Left ventricle myocardium inferior (tissue), 1 donor: Measurements from ENCODE around the gene ATXN1. TPM values are rescaled to one million over a fixed set of nuclear protein-coding genes. Genes with fewer than 3 reads are reported as not detected.

Experiments used
- DNase-seq: peaks from one replicate; pipeline ENCODE4 v3.0.0-alpha.2; 2020
- H3K27ac ChIP-seq: fragments of 200-600 bp; replicated peaks from 2 replicates; pipeline ENCODE4 v1.8.0; 2021
- H3K27me3 ChIP-seq: fragments of 200-600 bp; 2 replicates; pipeline ENCODE4 v1.8.0; 2021; ENCODE audit warnings: low read depth
- H3K36me3 ChIP-seq: fragments of 200-600 bp; 2 replicates; pipeline ENCODE4 v1.8.0; 2021
- H3K4me1 ChIP-seq: fragments of 200-600 bp; 2 replicates; pipeline ENCODE4 v1.8.0; 2021
- H3K4me3 ChIP-seq: fragments of 200-600 bp; 2 replicates; pipeline ENCODE4 v1.8.0; 2021; ENCODE audit warnings: mild to moderate bottlenecking, moderate library complexity
- H3K9me3 ChIP-seq: fragments of 200-600 bp; replicated peaks from 2 replicates; pipeline ENCODE4 v1.8.0; 2021
- CTCF ChIP-seq: fragments of 200-600 bp; IDR thresholded peaks from 2 replicates; pipeline ENCODE4 v1.8.0; 2021; ENCODE audit warnings: antibody characterized with exemption, mild to moderate bottlenecking, borderline replicate concordance
- intact Hi-C: fragments of 100-400 bp; cut with micrococcal nuclease; formaldehyde crosslinking; loops from one replicate; pipeline ENCODE4 v1.11.0; 2022
- total RNA-seq: library from RNA; stranded (reverse); fragmentation: NEBNext Ultra II Directional; extraction: Animal tissue kit (Norgen Biotek cat#: 25700); gene quantifications from one replicate; pipeline ENCODE4 v1.2.1, GENCODE V29; 2021
- donor health status: DM: no; HTN: yes; CAD: no; lungs with severe emphysema.

ATXN1 gene
- total RNA-seq, 1 donor from 2014 or later = 41.5 TPM

GRCh38 chr6:16721977-16722376 lies 39.3 kb downstream of the ATXN1 start:
- no peak overlapping the region for H3K4me3 ChIP-seq
- TF ChIP-seq CTCF = no peak
- no peak overlapping the region for H3K27ac ChIP-seq
- peaks cover 65% of the 10 kb centered on the region for H3K4me1 ChIP-seq
- no peak for DNase-seq
- no peaks in the 10 kb centered on the region for H3K36me3 ChIP-seq
- no peaks in the 10 kb centered on the region for H3K9me3 ChIP-seq
- intact Hi-C loops = no loop called here
- no peaks in the 10 kb centered on the region for H3K27me3 ChIP-seq

DNA sequence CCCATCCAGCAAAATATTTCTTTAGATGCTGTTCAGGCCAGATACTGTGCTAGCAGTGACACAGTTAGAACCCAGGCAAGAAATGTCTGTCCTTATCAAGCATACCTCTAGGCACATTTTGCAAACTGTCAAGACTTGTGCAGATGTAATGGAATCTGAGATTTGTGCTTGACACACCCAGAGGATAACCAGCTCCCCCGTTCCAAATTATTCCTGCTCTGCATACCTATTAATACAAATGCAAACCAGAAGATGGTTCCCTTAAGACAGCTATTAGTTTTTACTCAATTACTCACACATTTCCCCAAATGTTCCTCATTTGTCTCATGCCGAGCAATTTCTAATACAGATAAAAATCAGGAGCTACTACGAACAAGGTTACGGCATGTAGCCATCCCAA lies 40.4 kb downstream of the ATXN1 start:
- H3K36me3 ChIP-seq = no peaks in the 10 kb centered on the region
- peaks cover 55% of the 10 kb centered on the region for H3K4me1 ChIP-seq
- no peak for TF ChIP-seq CTCF
- no peak for DNase-seq
- intact Hi-C loops = no loop called here
- no peaks in the 10 kb centered on the region for H3K27me3 ChIP-seq
- H3K9me3 ChIP-seq = no peaks in the 10 kb centered on the region
- no peak overlapping the region for H3K4me3 ChIP-seq
- no peak overlapping the region for H3K27ac ChIP-seq

GRCh38 chr6:16719488-16719887 lies 41.8 kb downstream of the ATXN1 start:
- Histone ChIP-seq H3K4me3 (no peak overlapping the region), H3K4me1 (peaks cover 42% of the 10 kb centered on the region), H3K9me3 (no peaks in the 10 kb centered on the region), H3K27me3 (no peaks in the 10 kb centered on the region), H3K36me3 (no peaks in the 10 kb centered on the region), H3K27ac (no peak overlapping the region)
- DNase-seq = no peak
- no peak for TF ChIP-seq CTCF
- intact Hi-C loops = no loop called here

GRCh38 chr6:16718356-16718755 lies 42.9 kb downstream of the ATXN1 start:
- no peak for TF ChIP-seq CTCF
- Histone ChIP-seq H3K4me3 (no peak overlapping the region), H3K27ac (no peak overlapping the region), H3K9me3 (no peaks in the 10 kb centered on the region), H3K4me1 (peaks cover 34% of the 10 kb centered on the region), H3K27me3 (no peaks in the 10 kb centered on the region), H3K36me3 (no peaks in the 10 kb centered on the region)
- no peak for DNase-seq
- intact Hi-C loops = no loop called here

- no peak for DNase-seq
- H3K4me1 ChIP-seq = peaks cover 39% of the 10 kb centered on the region
- H3K27ac ChIP-seq = no peak overlapping the region
Measured at GRCh38 chr6:16717275-16717942, 43.9 kb downstream of the ATXN1 start.

More at GRCh38 chr6:16717275-16717942, 43.9 kb downstream of the ATXN1 start:
- no peaks in the 10 kb centered on the region for H3K36me3 ChIP-seq
- TF ChIP-seq CTCF = no peak
- H3K4me3 ChIP-seq = no peak overlapping the region
- no peaks in the 10 kb centered on the region for H3K9me3 ChIP-seq
- H3K27me3 ChIP-seq = no peaks in the 10 kb centered on the region
- intact Hi-C loops = no loop called here
